Activated naive CD4-positive, alpha-beta T cell (primary cell): ENCODE measurements around the gene AFMID.
"Not testable (repeated sequence)": the region's sequence is repeated elsewhere in the genome, so short reads cannot be mapped to it uniquely, and the experiment has no call there.

Source experiments
- DNase-seq, 4 experiments: peaks; one replicate each; lab custom pipeline; 2025; lab: John Stamatoyannopoulos, UW

Gene AFMID

GRCh38 chr17:78186692-78187595 is at the start of gene AFMID, which contains the start of gene TK1:
TSS of gene AFMID (plus strand) at chr17:78187362. CDS start at chr17:78187371, 9 bp downstream.
TSS of gene TK1 (minus strand) at chr17:78187052. CDS start at chr17:78186994, 58 bp downstream.
- peak; percentile 44 to 63 (median 56) for DNase-seq

GRCh38 chr17:78137392-78138203 is 49.6 kb upstream of the AFMID start:
- DNase-seq, result peak in 2 of 4 experiments; percentile 31 to 54

GRCh38 chr17:78138204-78139060 is 48.7 kb upstream of the AFMID start:
- DNase-seq, result no peak

- DNase-seq, result not testable (repeated sequence)
Observed at GRCh38 chr17:78139861-78140168, 47.3 kb upstream of the AFMID start.

GRCh38 chr17:78140169-78141051 is 46.8 kb upstream of the AFMID start:
- DNase-seq, result peak; percentile 74 to 87 (median 83)

- no peak for DNase-seq
Observed at GRCh38 chr17:78141437-78142118, 45.6 kb upstream of the AFMID start.

GRCh38 chr17:78142119-78142861 is 44.9 kb upstream of the AFMID start:
- DNase-seq, result no peak

GRCh38 chr17:78143214-78144146 is 43.7 kb upstream of the AFMID start:
- DNase-seq, result no peak

- no peak for DNase-seq
Observed at GRCh38 chr17:78144147-78144719, 42.9 kb upstream of the AFMID start.

GRCh38 chr17:78144736-78145641 is 42.2 kb upstream of the AFMID start:
- DNase-seq, result no peak

- DNase-seq, result no peak
Observed at GRCh38 chr17:78146471-78146869, 40.7 kb upstream of the AFMID start.

GRCh38 chr17:78146881-78147280 is 40.3 kb upstream of the AFMID start:
- no peak for DNase-seq

GRCh38 chr17:78147315-78147998 is 39.7 kb upstream of the AFMID start:
- DNase-seq, result no peak

GRCh38 chr17:78148286-78149016 is 38.7 kb upstream of the AFMID start:
- no peak for DNase-seq

GRCh38 chr17:78151514-78152008 is 35.6 kb upstream of the AFMID start:
- no peak for DNase-seq
